HL-60/S4 treated with phorbol 12-myristate 13-acetate at 8.2 ng/mL for 4 days and 3 days (cell line): ENCODE results near the gene HTRA3.

Source experiments
- in situ Hi-C: fragments of 300-500 bp; cut with MboI; formaldehyde crosslinking; loops from 2 replicates; pipeline ENCODE4 v1.15.0; 2022; ENCODE audit warnings: low sequenced_read_pairs

HTRA3 gene

GRCh38 chr4:8290701-8290970, 21.1 kb downstream of the HTRA3 start:
- in situ Hi-C loops = no loop called here

GRCh38 chr4:8291036-8291682, 21.6 kb downstream of the HTRA3 start:
- in situ Hi-C loops = no loop called here

DNA sequence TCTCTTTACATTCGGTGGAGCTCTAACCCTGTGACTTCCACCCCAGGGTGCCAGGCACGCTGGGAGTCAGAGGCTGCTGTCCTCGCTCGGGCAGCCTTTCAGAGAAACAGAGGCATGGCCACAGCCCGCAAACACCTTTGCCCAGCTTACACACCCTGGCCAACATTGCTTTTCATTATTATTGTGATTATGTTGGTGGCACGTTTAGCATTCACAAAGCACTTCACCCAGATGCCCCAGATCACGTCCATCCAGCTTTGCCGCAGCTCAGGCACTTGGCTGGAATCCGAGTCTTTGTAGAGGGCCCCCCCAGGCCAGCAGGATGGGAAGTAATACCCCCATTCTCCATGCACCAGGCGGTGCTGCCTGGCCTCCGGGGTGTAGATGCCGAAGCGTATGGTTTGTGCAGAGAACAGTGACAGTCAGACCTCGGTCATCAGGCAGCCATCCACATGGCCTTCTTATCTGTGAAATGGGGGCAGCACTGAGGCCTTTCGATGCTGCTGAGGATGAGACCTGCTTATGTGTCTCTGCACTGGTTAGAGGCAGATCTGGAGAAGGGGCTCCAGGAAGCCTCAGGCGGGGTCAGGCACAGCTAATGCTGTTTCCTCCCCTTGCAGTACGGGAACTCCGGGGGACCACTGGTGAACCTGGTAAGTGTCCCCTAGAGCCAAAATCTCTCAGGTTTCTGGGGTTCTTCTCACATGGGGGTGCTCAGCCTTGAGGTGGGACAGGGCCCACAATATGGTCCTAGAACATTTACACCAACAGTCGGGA, 22.3 kb downstream of the HTRA3 start:
- in situ Hi-C loops = no loop called here

DNA sequence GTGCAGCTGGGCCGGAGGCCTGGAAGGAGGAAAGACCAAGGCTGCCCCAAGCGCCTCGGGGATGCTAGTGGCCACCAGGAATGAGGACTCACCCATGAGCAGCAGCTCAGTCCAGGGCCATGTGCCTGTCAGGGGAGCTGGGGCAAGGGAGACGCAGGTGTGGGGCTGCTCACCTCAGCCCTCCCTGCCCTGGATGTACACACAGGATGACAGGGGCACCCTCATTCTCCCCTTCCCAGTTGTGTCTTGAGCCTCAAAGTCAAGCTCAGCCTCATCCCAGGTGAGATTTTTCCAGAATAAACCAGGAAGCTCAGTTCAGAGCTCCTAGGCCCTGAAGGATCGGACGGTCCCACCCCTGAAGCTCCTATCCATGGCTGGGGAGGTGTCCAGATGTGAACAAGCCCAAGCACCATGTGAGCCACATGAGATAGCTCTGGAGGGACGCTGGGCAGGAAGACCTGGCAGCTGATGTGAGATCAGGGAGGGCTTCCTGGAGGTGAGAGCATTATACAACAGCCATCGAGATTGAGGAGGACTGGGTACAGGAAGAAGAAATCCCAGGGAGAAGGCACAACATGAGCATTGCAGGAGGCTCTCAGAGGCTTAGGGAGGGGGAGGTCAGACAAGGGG, 23.0 kb downstream of the HTRA3 start:
- in situ Hi-C loops = no loop called here

GRCh38 chr4:8293131-8293975, 23.8 kb downstream of the HTRA3 start:
- in situ Hi-C loops = no loop called here

DNA sequence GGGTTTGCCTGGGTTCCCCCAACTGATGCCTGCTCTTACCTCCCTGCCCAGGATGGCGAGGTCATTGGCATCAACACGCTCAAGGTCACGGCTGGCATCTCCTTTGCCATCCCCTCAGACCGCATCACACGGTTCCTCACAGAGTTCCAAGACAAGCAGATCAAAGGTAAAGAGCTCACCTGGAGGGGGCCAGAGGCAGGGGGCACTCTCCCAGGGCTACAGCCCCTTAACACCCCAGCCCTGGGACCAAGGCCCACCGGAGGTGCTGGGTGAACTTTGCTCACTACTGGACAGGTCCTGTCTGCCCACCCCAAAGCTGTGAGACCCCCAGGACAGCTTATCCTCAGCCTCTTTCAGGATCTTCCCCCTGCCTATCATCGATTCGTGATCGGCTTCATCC, 24.5 kb downstream of the HTRA3 start:
- in situ Hi-C loops = no loop called here

DNA sequence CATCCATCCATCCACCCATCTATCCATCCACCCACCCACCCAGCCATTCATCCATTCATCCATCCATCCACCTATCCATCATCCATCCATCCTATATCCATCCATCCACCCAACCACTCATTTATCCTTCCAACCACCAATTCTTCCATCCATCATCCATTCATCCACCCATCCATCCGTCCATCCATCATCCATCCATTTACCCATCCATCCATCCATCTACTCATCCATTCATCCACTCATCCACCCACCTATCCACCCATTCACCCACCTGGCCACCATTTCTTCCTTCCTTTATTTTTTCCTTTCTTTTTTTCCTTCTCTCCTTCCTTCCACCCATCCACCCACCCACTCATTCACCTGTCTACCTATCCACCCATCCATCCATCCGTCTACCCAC, 25.2 kb downstream of the HTRA3 start:
- in situ Hi-C loops = no loop called here

GRCh38 chr4:8295471-8295870, 25.9 kb downstream of the HTRA3 start:
- in situ Hi-C loops = no loop called here

DNA sequence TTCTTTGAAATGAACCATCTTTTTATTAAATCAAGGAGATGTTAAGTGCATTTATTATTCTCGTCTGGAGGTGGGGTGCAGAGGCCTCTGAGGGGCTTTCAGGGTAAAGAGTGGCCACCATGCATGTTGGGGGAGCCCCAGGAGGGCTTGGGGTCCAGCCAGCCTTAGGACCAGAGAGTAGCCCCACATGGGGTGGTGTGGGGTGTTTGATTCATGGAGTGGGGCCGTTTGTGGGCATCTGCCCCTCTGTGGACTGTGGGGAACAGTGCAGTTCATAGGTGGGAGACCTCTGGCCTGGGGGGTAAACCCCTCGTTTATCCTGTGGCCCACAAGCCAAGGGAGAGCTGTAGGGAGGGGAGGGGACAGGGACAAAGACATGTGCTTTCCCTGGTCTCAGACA, 26.9 kb downstream of the HTRA3 start:
- in situ Hi-C loops = no loop called here

GRCh38 chr4:8297141-8297601, 27.6 kb downstream of the HTRA3 start:
- in situ Hi-C loops = no loop called here

- in situ Hi-C loops = no loop called here
Measured at GRCh38 chr4:8297691-8298485, 28.3 kb downstream of the HTRA3 start.

DNA sequence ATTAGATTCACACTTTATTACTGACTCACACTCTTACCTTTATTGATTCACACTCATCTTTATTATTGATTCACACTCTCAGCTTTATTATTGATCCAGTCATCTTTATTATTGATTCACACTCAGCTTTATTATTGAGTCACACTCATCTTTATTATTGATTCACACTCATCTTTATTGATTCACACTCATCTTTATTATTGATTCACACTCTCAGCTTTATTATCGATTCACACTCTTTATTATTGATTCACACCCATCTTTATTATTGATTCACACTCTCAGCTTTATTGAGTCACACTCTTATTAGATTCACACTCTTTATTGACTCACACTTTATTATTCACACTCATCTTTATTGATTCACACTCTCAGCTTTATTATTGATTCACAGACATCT, 31.3 kb downstream of the HTRA3 start:
- in situ Hi-C loops = no loop called here

DNA sequence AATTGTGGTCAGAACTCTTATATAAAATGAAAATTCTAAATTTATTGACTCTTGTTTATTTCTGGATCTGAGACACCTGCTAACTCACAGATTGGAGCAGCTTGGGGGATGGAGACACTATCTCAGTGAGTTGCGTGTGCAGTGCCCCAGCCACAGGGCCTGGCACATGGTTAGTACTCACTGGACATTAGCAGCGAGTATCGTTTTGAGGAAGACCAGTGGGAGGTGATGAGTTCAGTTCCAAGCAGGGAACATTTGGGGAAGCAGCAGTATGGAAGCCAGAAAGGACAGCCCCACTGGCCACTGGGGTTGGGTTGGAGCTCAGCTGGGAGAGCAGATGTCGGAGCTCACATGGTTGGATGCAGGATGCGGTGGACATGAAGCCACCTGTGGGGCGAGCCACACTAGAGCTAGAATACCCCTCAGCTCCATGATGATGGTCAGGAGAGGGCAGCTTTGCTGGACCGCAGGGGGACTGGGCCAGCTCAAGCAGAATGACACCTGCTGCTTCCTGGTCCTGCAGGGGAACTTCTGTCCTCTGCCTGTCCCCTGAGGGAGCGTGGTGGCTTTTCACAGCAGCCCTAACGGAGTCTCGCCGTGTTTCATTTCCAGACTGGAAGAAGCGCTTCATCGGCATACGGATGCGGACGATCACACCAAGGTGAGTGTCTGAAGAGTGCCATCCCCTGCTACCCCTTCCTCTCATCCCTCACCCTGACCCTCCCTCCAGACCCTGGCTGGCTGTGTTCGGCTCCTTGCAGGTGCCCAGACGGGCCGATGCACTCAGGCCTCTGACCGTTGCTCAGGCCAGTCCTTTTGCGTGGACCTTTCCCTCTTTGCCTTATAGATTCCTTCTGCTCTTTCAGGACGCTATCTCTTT, 32.5 kb downstream of the HTRA3 start:
- in situ Hi-C loops = no loop called here

- in situ Hi-C loops = no loop called here
Measured at GRCh38 chr4:8303081-8303480, 33.5 kb downstream of the HTRA3 start.

GRCh38 chr4:8303485-8304281, 34.1 kb downstream of the HTRA3 start:
- in situ Hi-C loops = no loop called here

DNA sequence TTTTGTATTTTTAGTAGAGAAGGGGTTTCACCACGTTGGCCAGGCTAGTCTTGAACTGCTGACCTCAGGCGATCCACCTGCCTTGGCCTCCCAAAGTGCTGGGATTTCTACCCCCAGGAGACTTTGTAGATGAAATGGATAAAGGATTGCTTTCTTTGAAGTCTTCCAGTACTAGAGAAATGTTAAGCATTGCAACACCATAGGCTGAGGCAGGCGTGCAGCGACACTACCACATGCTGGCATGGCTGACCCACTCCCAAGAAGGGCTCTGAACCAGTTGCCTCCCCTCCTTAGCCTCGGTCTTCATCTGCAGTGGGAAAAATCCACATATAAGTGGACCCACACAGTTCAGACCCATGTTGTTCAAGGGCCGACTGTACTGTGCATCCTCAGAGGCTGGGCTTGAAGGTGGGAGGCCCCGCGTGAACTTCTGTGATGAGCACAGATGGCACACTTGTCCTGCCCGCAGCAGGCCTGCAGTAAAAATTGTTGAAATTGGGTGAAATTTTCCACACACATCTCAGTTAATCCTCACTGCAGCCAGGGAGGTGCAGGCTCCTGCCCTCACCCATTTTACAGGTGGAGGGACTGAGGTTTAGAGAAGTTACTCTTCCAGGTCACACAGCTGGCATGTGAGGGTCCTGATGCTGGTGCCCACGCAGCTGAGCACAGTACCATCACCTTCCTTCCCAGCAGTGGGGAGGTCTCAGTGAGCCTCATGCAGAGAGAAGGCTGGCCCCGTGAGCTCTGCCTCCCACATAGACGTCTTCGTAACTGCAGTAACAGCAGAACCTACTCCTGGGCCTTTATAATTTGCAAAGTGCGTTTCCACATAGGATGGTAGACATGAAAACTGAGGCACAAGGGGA, 35.5 kb downstream of the HTRA3 start:
- in situ Hi-C loops = no loop called here

- in situ Hi-C loops = no loop called here
Measured at GRCh38 chr4:8305851-8306471, 36.4 kb downstream of the HTRA3 start.
